ENCODE results near the gene ELMO1. TPM values are rescaled to one million over a fixed set of nuclear protein-coding genes. Genes with fewer than 3 reads are reported as not detected.

The ELMO1 gene
- total RNA-seq, 1 donor from 2014 or later = 66.1 TPM

GRCh38 chr7:37150856-37151255 lies 297.8 kb downstream of the ELMO1 start:
- peaks cover 28% of the 10 kb centered on the region for H3K36me3 Mint-ChIP-seq (ENCODE audit: insufficient read depth)
- peaks cover 30% of the 10 kb centered on the region for H3K4me1 Mint-ChIP-seq (ENCODE audit: low read depth)
- peak overlapping the region; percentile 70 for H3K27ac Mint-ChIP-seq
- no peaks in the 10 kb centered on the region for H3K27me3 Mint-ChIP-seq
- no peak for TF ChIP-seq CTCF (IDR thresholded peaks at IDR 0.05; ENCODE audit: unreplicated experiment)
- no peak for DNase-seq (ENCODE audit: low spot score, unreplicated experiment)
- no peak overlapping the region for H3K4me3 Mint-ChIP-seq (ENCODE audit: low read depth)
- peaks cover 16% of the 10 kb centered on the region for H3K9me3 Mint-ChIP-seq (ENCODE audit: low read depth)

- Mint-ChIP-seq H3K4me1 (ENCODE audit: low read depth) (peaks cover 32% of the 10 kb centered on the region), H3K27me3 (no peaks in the 10 kb centered on the region), H3K9me3 (ENCODE audit: low read depth) (peaks cover 12% of the 10 kb centered on the region), H3K36me3 (ENCODE audit: insufficient read depth) (peaks cover 25% of the 10 kb centered on the region), H3K4me3 (ENCODE audit: low read depth) (peak overlapping the region; percentile 12), H3K27ac (peak overlapping the region; percentile 83)
- DNase-seq (ENCODE audit: low spot score, unreplicated experiment) = no peak
- no peak for TF ChIP-seq CTCF (IDR thresholded peaks at IDR 0.05; ENCODE audit: unreplicated experiment)
These were observed 298.5 kb downstream of the ELMO1 start for GRCh38 chr7:37150180-37150579.

- Mint-ChIP-seq H3K27ac (peak overlapping the region; percentile 83), H3K9me3 (ENCODE audit: low read depth) (peaks cover 10% of the 10 kb centered on the region), H3K4me3 (ENCODE audit: low read depth) (no peak overlapping the region), H3K27me3 (no peaks in the 10 kb centered on the region), H3K36me3 (ENCODE audit: insufficient read depth) (peaks cover 23% of the 10 kb centered on the region), H3K4me1 (ENCODE audit: low read depth) (peaks cover 32% of the 10 kb centered on the region)
- TF ChIP-seq CTCF (IDR thresholded peaks at IDR 0.05; ENCODE audit: unreplicated experiment) = no peak
- DNase-seq (ENCODE audit: low spot score, unreplicated experiment) = no peak
These were observed 298.9 kb downstream of the ELMO1 start for GRCh38 chr7:37149773-37150124.

GRCh38 chr7:37149051-37149772 lies 299.5 kb downstream of the ELMO1 start:
- no peak for DNase-seq (ENCODE audit: low spot score, unreplicated experiment)
- TF ChIP-seq CTCF (IDR thresholded peaks at IDR 0.05; ENCODE audit: unreplicated experiment) = no peak
- Mint-ChIP-seq H3K36me3 (ENCODE audit: insufficient read depth) (peaks cover 19% of the 10 kb centered on the region), H3K4me1 (ENCODE audit: low read depth) (peaks cover 32% of the 10 kb centered on the region), H3K27ac (peak overlapping the region; percentile 83), H3K4me3 (ENCODE audit: low read depth) (no peak overlapping the region), H3K9me3 (ENCODE audit: low read depth) (peaks cover 6% of the 10 kb centered on the region), H3K27me3 (no peaks in the 10 kb centered on the region)

- no peak for TF ChIP-seq CTCF (IDR thresholded peaks at IDR 0.05; ENCODE audit: unreplicated experiment)
- DNase-seq (ENCODE audit: low spot score, unreplicated experiment) = no peak
- H3K9me3 Mint-ChIP-seq (ENCODE audit: low read depth) = peaks cover 15% of the 10 kb centered on the region
- peaks cover 20% of the 10 kb centered on the region for H3K4me1 Mint-ChIP-seq (ENCODE audit: low read depth)
- no peak overlapping the region for H3K27ac Mint-ChIP-seq
- H3K36me3 Mint-ChIP-seq (ENCODE audit: insufficient read depth) = peaks cover 13% of the 10 kb centered on the region
- H3K4me3 Mint-ChIP-seq (ENCODE audit: low read depth) = no peak overlapping the region
- no peaks in the 10 kb centered on the region for H3K27me3 Mint-ChIP-seq
These were observed 303.0 kb downstream of the ELMO1 start for GRCh38 chr7:37145682-37146081.
